Measurements from ENCODE around the gene CCRL2. TPM values are rescaled to one million over a fixed set of nuclear protein-coding genes. Genes with fewer than 3 reads are reported as not detected.
"Not testable (repeated sequence)": the region's sequence is repeated elsewhere in the genome, so short reads cannot be mapped to it uniquely, and the experiment has no call there.

CCRL2 gene
- total RNA-seq, 1 donor from 2014 or later, result not detected

- Mint-ChIP-seq H3K36me3 (ENCODE audit: unreplicated experiment) (no peaks in the 10 kb centered on the region), H3K4me1 (ENCODE audit: unreplicated experiment) (no peaks in the 10 kb centered on the region), H3K27ac (ENCODE audit: unreplicated experiment) (no peak overlapping the region), H3K4me3 (ENCODE audit: unreplicated experiment) (no peak overlapping the region), H3K9me3 (ENCODE audit: unreplicated experiment) (peaks cover 6% of the 10 kb centered on the region), H3K27me3 (ENCODE audit: unreplicated experiment) (peaks cover 17% of the 10 kb centered on the region)
- no peak for DNase-seq (ENCODE audit: extremely low spot score, unreplicated experiment)
- TF ChIP-seq CTCF (IDR thresholded peaks at IDR 0.05), result no peak
These were observed 22.6 kb downstream of the CCRL2 start for GRCh38 chr3:46429671-46430070.

- not testable (repeated sequence) for H3K4me3 Mint-ChIP-seq (ENCODE audit: unreplicated experiment); H3K27ac Mint-ChIP-seq (ENCODE audit: unreplicated experiment); DNase-seq (ENCODE audit: extremely low spot score, unreplicated experiment)
These were observed 23.8 kb downstream of the CCRL2 start for GRCh38 chr3:46430879-46431278.

GRCh38 chr3:46431905-46432304 lies 24.8 kb downstream of the CCRL2 start:
- DNase-seq (ENCODE audit: extremely low spot score, unreplicated experiment); H3K27ac Mint-ChIP-seq (ENCODE audit: unreplicated experiment); H3K9me3 Mint-ChIP-seq (ENCODE audit: unreplicated experiment); H3K36me3 Mint-ChIP-seq (ENCODE audit: unreplicated experiment); H3K4me3 Mint-ChIP-seq (ENCODE audit: unreplicated experiment); H3K4me1 Mint-ChIP-seq (ENCODE audit: unreplicated experiment): not testable (repeated sequence)
- H3K27me3 Mint-ChIP-seq (ENCODE audit: unreplicated experiment), result peaks cover 24% of the 10 kb centered on the region

More at GRCh38 chr3:46430879-46431278, 23.8 kb downstream of the CCRL2 start:
- not testable (repeated sequence) for H3K4me1 Mint-ChIP-seq (ENCODE audit: unreplicated experiment); H3K9me3 Mint-ChIP-seq (ENCODE audit: unreplicated experiment); H3K36me3 Mint-ChIP-seq (ENCODE audit: unreplicated experiment)
- H3K27me3 Mint-ChIP-seq (ENCODE audit: unreplicated experiment), result peaks cover 24% of the 10 kb centered on the region

- not testable (repeated sequence) for H3K9me3 Mint-ChIP-seq (ENCODE audit: unreplicated experiment); H3K4me3 Mint-ChIP-seq (ENCODE audit: unreplicated experiment); H3K36me3 Mint-ChIP-seq (ENCODE audit: unreplicated experiment); H3K27ac Mint-ChIP-seq (ENCODE audit: unreplicated experiment); H3K4me1 Mint-ChIP-seq (ENCODE audit: unreplicated experiment); DNase-seq (ENCODE audit: extremely low spot score, unreplicated experiment)
- H3K27me3 Mint-ChIP-seq (ENCODE audit: unreplicated experiment), result peaks cover 28% of the 10 kb centered on the region
These were observed 26.1 kb downstream of the CCRL2 start for GRCh38 chr3:46433118-46433517.

GRCh38 chr3:46433841-46434240 lies 26.8 kb downstream of the CCRL2 start:
- TF ChIP-seq CTCF (IDR thresholded peaks at IDR 0.05), result no peak
- peaks cover 26% of the 10 kb centered on the region for H3K27me3 Mint-ChIP-seq (ENCODE audit: unreplicated experiment)
- no peaks in the 10 kb centered on the region for H3K36me3 Mint-ChIP-seq (ENCODE audit: unreplicated experiment)
- H3K27ac Mint-ChIP-seq (ENCODE audit: unreplicated experiment), result no peak overlapping the region
- H3K9me3 Mint-ChIP-seq (ENCODE audit: unreplicated experiment), result peaks cover 6% of the 10 kb centered on the region
- DNase-seq (ENCODE audit: extremely low spot score, unreplicated experiment), result no peak
- no peaks in the 10 kb centered on the region for H3K4me1 Mint-ChIP-seq (ENCODE audit: unreplicated experiment)
- H3K4me3 Mint-ChIP-seq (ENCODE audit: unreplicated experiment), result no peak overlapping the region

GRCh38 chr3:46435081-46435726 lies 28.1 kb downstream of the CCRL2 start:
- no peaks in the 10 kb centered on the region for H3K4me1 Mint-ChIP-seq (ENCODE audit: unreplicated experiment)
- DNase-seq (ENCODE audit: extremely low spot score, unreplicated experiment), result no peak
- H3K36me3 Mint-ChIP-seq (ENCODE audit: unreplicated experiment), result no peaks in the 10 kb centered on the region
- H3K27ac Mint-ChIP-seq (ENCODE audit: unreplicated experiment), result no peak overlapping the region
- peaks cover 25% of the 10 kb centered on the region for H3K27me3 Mint-ChIP-seq (ENCODE audit: unreplicated experiment)
- H3K4me3 Mint-ChIP-seq (ENCODE audit: unreplicated experiment), result no peak overlapping the region
- peaks cover 6% of the 10 kb centered on the region for H3K9me3 Mint-ChIP-seq (ENCODE audit: unreplicated experiment)
- no peak for TF ChIP-seq CTCF (IDR thresholded peaks at IDR 0.05)

Measured in osteocyte (in vitro differentiated cells).